Activated naive CD4-positive, alpha-beta T cell treated with anti-CD3 and anti-CD28 coated beads, Interleukin-2, amount 50 U/mL, for 16 hours (primary cell): Measurements from ENCODE around the gene EPN2.

Experiments
- DNase-seq: peaks from one replicate; pipeline ENCODE4 v3.0.0-alpha.2; 2020

Gene EPN2

GRCh38 chr17:19369846-19370492 is 132.8 kb downstream of the EPN2 start:
- no peak for DNase-seq

GRCh38 chr17:19370493-19370960 is 133.4 kb downstream of the EPN2 start:
- DNase-seq, result no peak

- DNase-seq, result no peak
Observed at GRCh38 chr17:19371259-19372010, 134.3 kb downstream of the EPN2 start.

DNA sequence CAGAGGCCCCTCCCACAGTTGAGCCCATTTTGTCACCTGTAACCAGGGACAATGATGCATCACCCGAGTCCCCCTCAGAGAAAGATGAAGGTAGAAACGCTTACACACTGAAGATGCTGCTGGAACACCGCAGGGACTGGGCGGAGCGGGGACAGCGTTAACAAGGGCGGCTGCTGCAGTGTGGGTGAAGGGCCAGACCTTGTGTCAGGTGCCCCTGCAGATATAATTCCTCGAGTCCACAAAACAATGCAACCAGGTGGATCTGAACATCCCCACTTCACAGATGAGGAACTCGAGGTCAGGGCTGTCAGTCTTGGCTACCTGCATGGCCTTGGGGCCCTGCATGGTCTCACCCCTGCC is 134.8 kb downstream of the EPN2 start:
- no peak for DNase-seq

- no peak for DNase-seq
Observed at GRCh38 chr17:19372439-19372838, 135.3 kb downstream of the EPN2 start.

- DNase-seq, result no peak
Observed at GRCh38 chr17:19372866-19373504, 135.8 kb downstream of the EPN2 start.

DNA sequence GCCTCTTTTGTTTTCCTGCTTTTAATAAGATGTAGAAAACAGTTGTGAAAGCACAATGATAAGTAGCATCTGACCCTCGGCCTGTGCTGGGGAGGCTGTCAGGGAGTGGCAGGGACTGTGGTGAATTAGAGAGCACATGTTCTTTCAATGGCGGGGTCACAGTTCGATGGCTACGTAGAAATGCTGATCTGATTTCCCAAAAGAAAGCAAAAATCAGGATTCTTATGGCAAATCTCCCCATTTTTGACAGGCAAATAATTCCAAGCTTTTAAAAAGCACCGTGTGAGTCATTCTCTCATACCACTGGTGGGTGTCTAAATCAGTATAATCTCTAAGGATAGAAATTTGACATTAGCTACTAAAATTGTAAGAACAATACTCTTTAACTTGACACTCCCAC is 137.0 kb downstream of the EPN2 start:
- no peak for DNase-seq

DNA sequence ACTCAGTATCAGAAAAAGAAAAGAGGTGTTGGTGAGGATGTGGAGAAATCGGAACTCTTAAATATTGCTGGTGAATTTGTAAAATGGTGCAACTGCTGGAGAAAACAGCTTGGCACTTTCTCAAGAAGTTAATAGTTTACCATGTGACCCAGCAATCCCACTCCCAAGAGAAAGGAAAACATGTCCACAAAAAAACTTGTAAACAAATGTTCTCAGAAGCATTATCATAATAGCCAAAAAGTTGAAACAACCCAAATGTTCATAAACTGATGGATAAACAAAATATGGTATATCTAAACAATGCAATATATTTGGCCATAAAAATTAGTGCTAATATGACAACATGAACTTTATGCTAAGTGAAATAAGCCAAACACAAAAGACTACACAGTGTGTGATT is 138.6 kb downstream of the EPN2 start:
- DNase-seq, result no peak

GRCh38 chr17:19376811-19377210 is 139.6 kb downstream of the EPN2 start:
- no peak for DNase-seq

DNA sequence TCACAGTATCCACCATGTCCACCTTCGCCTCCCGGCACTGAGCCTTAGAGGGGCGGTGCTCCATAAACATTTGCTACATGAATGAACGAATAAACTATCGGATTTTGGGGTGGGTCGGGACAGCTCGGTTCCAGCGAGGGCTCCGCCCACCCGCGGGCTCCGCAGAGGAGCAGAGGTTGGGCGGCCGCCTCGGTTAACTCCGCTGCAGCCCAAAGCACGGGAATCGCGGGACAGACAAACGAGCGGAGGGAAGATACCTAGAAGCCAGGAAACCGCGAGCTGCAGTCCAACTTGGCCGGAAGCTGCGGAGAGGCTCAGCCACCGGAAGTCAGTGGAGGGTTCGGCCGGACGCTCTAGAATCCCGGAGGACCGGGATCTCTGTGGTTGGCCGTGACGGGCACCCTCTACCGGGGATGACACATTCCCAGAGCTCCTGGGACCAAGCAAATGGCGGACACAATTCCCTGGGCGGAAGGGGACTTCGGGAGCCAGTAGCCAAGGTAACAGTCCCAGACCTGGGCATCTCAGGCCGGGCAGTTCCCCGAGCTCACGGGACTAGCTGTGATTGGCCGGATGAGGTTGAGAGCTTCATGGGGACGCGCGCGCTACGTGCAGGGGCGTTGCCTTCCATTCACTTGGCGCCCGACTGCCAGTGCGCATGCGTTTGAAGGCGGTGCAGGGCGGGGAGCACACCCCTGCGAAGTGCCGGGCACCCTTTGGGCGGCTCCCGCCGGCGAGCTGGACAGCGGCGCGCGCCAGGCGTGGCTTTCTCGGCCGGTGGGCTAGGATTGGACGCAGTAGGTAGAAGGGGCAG is 140.6 kb downstream of the EPN2 start:
- DNase-seq, result peak; percentile 92

DNA sequence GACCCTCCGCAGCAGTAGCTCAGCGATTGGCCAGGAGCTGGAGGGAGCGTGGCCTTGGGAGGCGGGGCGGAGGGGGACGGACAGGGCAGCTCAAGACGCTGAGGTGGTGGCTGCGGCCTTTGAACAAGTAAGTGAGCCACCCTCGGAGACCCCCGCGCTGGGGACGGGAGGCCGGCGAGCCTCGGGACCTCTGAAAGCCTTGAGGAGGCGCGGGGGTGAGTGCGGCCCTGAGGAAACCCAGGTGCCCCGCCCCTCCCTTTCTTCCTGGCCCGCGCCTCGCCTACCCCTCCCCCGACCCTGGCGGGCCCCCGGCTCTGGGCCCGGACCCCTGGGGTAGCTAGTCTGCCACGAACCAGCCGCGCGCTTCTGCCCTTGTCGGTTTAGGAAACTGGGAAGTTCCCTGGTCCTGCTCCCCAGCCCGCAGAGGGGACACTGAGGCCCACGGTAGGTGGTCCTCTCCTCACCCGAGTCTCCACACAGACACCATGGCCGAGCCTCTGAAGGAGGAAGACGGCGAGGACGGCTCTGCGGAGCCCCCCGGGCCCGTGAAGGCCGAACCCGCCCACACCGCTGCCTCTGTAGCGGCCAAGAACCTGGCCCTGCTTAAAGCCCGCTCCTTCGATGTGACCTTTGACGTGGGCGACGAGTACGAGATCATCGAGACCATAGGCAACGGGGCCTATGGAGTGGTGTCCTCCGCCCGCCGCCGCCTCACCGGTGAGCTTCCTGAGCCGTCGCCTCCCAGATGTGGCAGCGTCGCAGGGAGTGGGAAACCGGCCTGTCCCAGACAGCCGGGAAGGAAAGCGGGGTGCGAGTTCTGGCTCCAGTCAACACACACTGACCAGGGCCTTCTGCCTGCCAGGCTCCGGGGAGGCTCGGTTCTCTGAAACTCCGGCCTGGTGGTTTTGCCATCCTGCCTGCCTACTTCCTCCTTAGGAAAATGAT is 141.5 kb downstream of the EPN2 start, which contains the start of gene MAPK7:
MAPK7 (plus strand) TSS at position 83 of the 945 bp plus-strand sequence; CDS start at position 486, 403 bp downstream.
- DNase-seq, result no peak

DNA sequence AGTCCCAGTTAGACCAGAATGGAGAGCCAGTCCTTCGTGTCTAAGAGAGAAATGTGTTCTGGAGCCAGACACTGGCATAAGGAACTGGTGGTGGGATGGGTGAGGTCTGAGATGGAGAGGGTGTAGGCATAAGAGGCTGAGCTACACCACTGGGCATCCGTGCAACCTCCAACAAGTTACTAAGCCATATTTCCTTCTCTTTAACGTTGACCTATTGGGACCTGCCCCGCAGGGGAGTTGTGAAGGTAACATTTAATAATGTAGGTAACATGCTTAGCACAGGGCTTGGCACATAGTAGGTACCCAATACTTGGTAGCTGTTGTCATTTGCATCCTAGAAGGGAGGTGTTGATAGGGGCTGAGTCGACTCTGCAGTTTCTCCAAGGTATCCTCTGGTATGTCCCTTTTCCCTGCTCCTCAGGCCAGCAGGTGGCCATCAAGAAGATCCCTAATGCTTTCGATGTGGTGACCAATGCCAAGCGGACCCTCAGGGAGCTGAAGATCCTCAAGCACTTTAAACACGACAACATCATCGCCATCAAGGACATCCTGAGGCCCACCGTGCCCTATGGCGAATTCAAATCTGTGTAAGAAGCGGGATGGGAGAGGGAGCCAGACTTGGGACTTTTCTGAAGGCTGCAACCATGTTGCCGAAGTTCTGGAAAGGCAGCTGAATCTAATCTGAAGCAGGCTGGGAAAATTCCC is 142.3 kb downstream of the EPN2 start:
- no peak for DNase-seq

- DNase-seq, result no peak
Observed at GRCh38 chr17:19380481-19381301, 143.5 kb downstream of the EPN2 start.

- no peak for DNase-seq
Observed at GRCh38 chr17:19381361-19381740, 144.2 kb downstream of the EPN2 start.

- no peak for DNase-seq
Observed at GRCh38 chr17:19381741-19382444, 144.7 kb downstream of the EPN2 start.

- no peak for DNase-seq
Observed at GRCh38 chr17:19382531-19383444, 145.6 kb downstream of the EPN2 start.

GRCh38 chr17:19383681-19384470 is 146.7 kb downstream of the EPN2 start:
- DNase-seq, result no peak
